GM18508 (cell line): ENCODE results near the gene SLC25A23.
A peak's percentile ranks its signal among the peaks of the same experiment; 100 is the strongest.

ENCODE experiments used
- ATAC-seq: cut with Tn5 transposase; IDR thresholded peaks from one replicate; pipeline ENCODE4 v1.9.1; 2021; ENCODE audit warnings: moderate number of reproducible peaks; ENCODE audit not compliant: insufficient read depth, unreplicated experiment

Gene SLC25A23

GRCh38 chr19:6481541-6482342, 22.1 kb upstream of the SLC25A23 start, which contains the start of gene DENND1C:
Gene DENND1C, minus strand, starts transcription at chr19:6481787. Its CDS starts 92 bp downstream, at chr19:6481695.
- no peak for ATAC-seq

- ATAC-seq: no peak
Measured at GRCh38 chr19:6480848-6481415, 21.3 kb upstream of the SLC25A23 start.

- ATAC-seq: no peak
Measured at GRCh38 chr19:6479836-6480398, 20.3 kb upstream of the SLC25A23 start.

- no peak for ATAC-seq
Measured at GRCh38 chr19:6478815-6479214, 19.2 kb upstream of the SLC25A23 start.

- ATAC-seq: no peak
Measured at GRCh38 chr19:6476896-6477431, 17.4 kb upstream of the SLC25A23 start.

GRCh38 chr19:6476155-6476895, 16.7 kb upstream of the SLC25A23 start:
- ATAC-seq: no peak

- no peak for ATAC-seq
Measured at GRCh38 chr19:6475321-6476108, 15.9 kb upstream of the SLC25A23 start.

- ATAC-seq: no peak
Measured at GRCh38 chr19:6473647-6474046, 14.1 kb upstream of the SLC25A23 start.

- no peak for ATAC-seq
Measured at GRCh38 chr19:6472713-6473112, 13.1 kb upstream of the SLC25A23 start.

- ATAC-seq: no peak
Measured at GRCh38 chr19:6471076-6471475, 11.5 kb upstream of the SLC25A23 start.

GRCh38 chr19:6470173-6470572, 10.6 kb upstream of the SLC25A23 start:
- no peak for ATAC-seq

- no peak for ATAC-seq
Measured at GRCh38 chr19:6467384-6467783, 7.8 kb upstream of the SLC25A23 start.

GRCh38 chr19:6466526-6467248, 7.1 kb upstream of the SLC25A23 start:
- ATAC-seq: no peak

GRCh38 chr19:6465663-6466062, 6.1 kb upstream of the SLC25A23 start:
- no peak for ATAC-seq

- ATAC-seq: no peak
Measured at GRCh38 chr19:6465006-6465405, 5.4 kb upstream of the SLC25A23 start.

- no peak for ATAC-seq
Measured at GRCh38 chr19:6464070-6464873, 4.7 kb upstream of the SLC25A23 start, which contains the start of gene CRB3. Gene CRB3, plus strand, starts transcription at chr19:6464271. Its CDS starts 431 bp downstream, at chr19:6464702.

- ATAC-seq: peak; percentile 52
Measured at GRCh38 chr19:6460099-6460884, 700 bp upstream of the SLC25A23 start.
